Fibroblast of skin of abdomen (primary cell): ENCODE data around the gene GAREM2.

Experiments
- DNase-seq: peaks from one replicate; pipeline ENCODE4 v3.0.0-alpha.2; 2013

GAREM2 gene

DNA sequence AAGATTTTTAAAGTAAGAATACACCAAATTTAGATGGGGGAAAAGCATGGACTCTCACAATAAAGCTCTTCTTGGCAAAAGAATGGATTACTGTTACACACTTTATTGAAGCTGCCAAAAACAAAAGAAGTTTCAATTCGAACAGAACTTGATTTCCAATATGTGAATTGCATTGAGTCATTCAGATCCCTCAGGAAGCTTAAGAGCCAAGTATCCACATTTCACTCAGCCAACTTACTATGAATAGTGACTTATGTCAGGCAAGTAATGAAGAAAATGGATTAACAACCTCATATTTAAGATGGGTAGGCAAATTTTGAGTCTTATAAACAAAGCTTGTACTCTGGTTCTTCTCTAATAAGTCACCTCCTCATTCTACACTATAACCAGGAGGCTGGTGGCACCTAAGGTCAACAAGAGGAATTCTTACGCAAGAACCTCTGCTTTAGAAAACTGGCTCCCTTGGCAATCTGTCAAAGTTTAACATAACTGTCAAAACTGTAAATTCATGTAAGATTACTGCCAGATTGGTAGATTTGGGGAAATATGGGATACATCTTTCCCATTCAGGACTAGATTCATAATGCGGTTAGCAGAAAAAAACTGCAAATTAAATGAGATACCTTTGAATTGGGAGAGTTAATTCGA, 65.5 kb downstream of the GAREM2 start:
- DNase-seq: no peak
